Liver (tissue), 9 donors: ENCODE measurements around the gene CRB1. TPM values are rescaled to one million over a fixed set of nuclear protein-coding genes. Genes with fewer than 3 reads are reported as not detected.

Source experiments
- DNase-seq: peaks from one replicate; pipeline ENCODE4 v3.0.0-alpha.2; 2017; ENCODE audit warnings: low spot score
- H3K27ac ChIP-seq, 2 donors: one replicate each; pipeline ENCODE4 v1.7.0; 2013; ENCODE audit warnings: inconsistent platforms in 2 of 2, low read length in 2 of 2, control low read depth in 1 of 2, low read depth in 1 of 2, mild to moderate bottlenecking in 1 of 2
- H3K27me3 ChIP-seq, 4 donors: one replicate each; pipeline versions ENCODE4 v1.6.1 to v1.7.0; 2013; ENCODE audit warnings: low read length in 3 of 4, inconsistent platforms in 1 of 4, mild to moderate bottlenecking in 1 of 4, moderate library complexity in 1 of 4; ENCODE audit not compliant: control insufficient read depth in 4 of 4, insufficient read depth in 4 of 4
- H3K36me3 ChIP-seq, 4 donors: one replicate each; pipeline versions ENCODE4 v1.6.1 to v1.7.0; 2013; ENCODE audit warnings: low read length in 3 of 4, mild to moderate bottlenecking in 3 of 4, low read depth in 1 of 4, moderate library complexity in 1 of 4; ENCODE audit not compliant: control insufficient read depth in 4 of 4, insufficient read depth in 3 of 4
- H3K4me1 ChIP-seq, 4 donors: one replicate each; pipeline versions ENCODE4 v1.6.1 to v1.7.0; 2013; ENCODE audit warnings: low read length in 3 of 4, mild to moderate bottlenecking in 3 of 4, moderate library complexity in 1 of 4; ENCODE audit not compliant: control insufficient read depth in 4 of 4, insufficient read depth in 4 of 4
- H3K4me3 ChIP-seq, 3 donors: one replicate each; pipeline versions ENCODE4 v1.6.1 to v1.7.0; 2013; ENCODE audit warnings: low read length in 3 of 3, control low read depth in 1 of 3, low read depth in 1 of 3, mild to moderate bottlenecking in 1 of 3
- H3K9ac ChIP-seq, 2 donors: one replicate each; pipeline ENCODE4 v1.7.0; 2013; ENCODE audit warnings: low read length in 2 of 2, mild to moderate bottlenecking in 2 of 2, moderate library complexity in 2 of 2, control low read depth in 1 of 2, low read depth in 1 of 2
- H3K9me3 ChIP-seq, 4 donors: one replicate each; pipeline versions ENCODE4 v1.6.1 to v1.7.0; 2013; ENCODE audit warnings: low read length in 3 of 4; ENCODE audit not compliant: control insufficient read depth in 4 of 4
- CTCF ChIP-seq: fragments of 150-350 bp; IDR thresholded peaks from 2 replicates; pipeline ENCODE4 v1.5.1; 2017; ENCODE audit warnings: improper control_type of control experiment, low read depth, low read length; ENCODE audit not compliant: missing input control
- EGR1 ChIP-seq, 2 donors: IDR thresholded peaks; 2 replicates each; pipeline ENCODE4 v1.6.1; 2016 to 2018; ENCODE audit warnings: antibody characterized with exemption in 2 of 2, low read depth in 2 of 2
- FOXA1 ChIP-seq: IDR thresholded peaks from 2 replicates; pipeline ENCODE4 v1.6.1; 2016; ENCODE audit warnings: antibody characterized with exemption
- FOXA2 ChIP-seq: IDR thresholded peaks from 2 replicates; pipeline ENCODE4 v1.6.1; 2016; ENCODE audit warnings: antibody characterized with exemption
- GABPA ChIP-seq, 2 donors: IDR thresholded peaks in 1 of 2; conservative IDR thresholded peaks in 1 of 2; 2 replicates each; pipeline ENCODE4 v1.6.1; 2016; ENCODE audit warnings: antibody characterized with exemption in 2 of 2, mild to moderate bottlenecking in 1 of 2, moderate library complexity in 1 of 2
- HNF4A ChIP-seq, 2 donors: conservative IDR thresholded peaks; 2 replicates each; pipeline ENCODE4 v1.6.1; 2016; ENCODE audit warnings: antibody characterized with exemption in 2 of 2, mild to moderate bottlenecking in 2 of 2
- HNF4G ChIP-seq: IDR thresholded peaks from 2 replicates; pipeline ENCODE4 v1.6.1; 2016; ENCODE audit warnings: antibody characterized with exemption
- JUND ChIP-seq, 2 donors: IDR thresholded peaks; 2 replicates each; pipeline ENCODE4 v1.6.1; 2016; ENCODE audit warnings: antibody characterized with exemption in 2 of 2
- NR2F2 ChIP-seq: IDR thresholded peaks from 2 replicates; pipeline ENCODE4 v1.6.1; 2016; ENCODE audit warnings: antibody characterized with exemption
- RAD21 ChIP-seq, 2 donors: IDR thresholded peaks; 2 replicates each; pipeline ENCODE4 v1.6.1; 2016; ENCODE audit warnings: antibody characterized with exemption in 2 of 2, mild to moderate bottlenecking in 2 of 2
- RXRA ChIP-seq, 2 donors: IDR thresholded peaks; 2 replicates each; pipeline ENCODE4 v1.6.1; 2017 to 2018; ENCODE audit warnings: antibody characterized with exemption in 2 of 2, mild to moderate bottlenecking in 1 of 2
- SP1 ChIP-seq: IDR thresholded peaks from 2 replicates; pipeline ENCODE4 v1.6.1; 2018; ENCODE audit warnings: antibody characterized with exemption, mild to moderate bottlenecking
- TAF1 ChIP-seq: conservative IDR thresholded peaks from 2 replicates; pipeline ENCODE4 v1.6.1; 2016; ENCODE audit warnings: antibody characterized with exemption, mild to moderate bottlenecking
- YY1 ChIP-seq: IDR thresholded peaks from 2 replicates; pipeline ENCODE4 v1.6.1; 2016; ENCODE audit warnings: antibody characterized with exemption, mild to moderate bottlenecking
- WGBS: extraction: QIAGEN DNeasy Blood & Tissue Kit; methylation state at CpG from one replicate; pipeline ENCODE4 v1.1.7; 2013; 5-methylcytosine and 5-hydroxymethylcytosine counted together
- polyA plus RNA-seq, 2 donors: library from polyadenylated mRNA; stranded (reverse) in 1 of 2; unstranded in 1 of 2; fragments of 200-250 nt in 1 of 2; fragments of >200 nt in 1 of 2; fragmentation: Nextera tagmentation in 1 of 2; extraction: Ambion mirVana in 1 of 2; gene quantifications; one replicate each; pipeline versions ENCODE4 v1.2.1 to v1.2.3, GENCODE V29; 2013 to 2015
- total RNA-seq, 2 donors: library from RNA; depleted of rRNA; stranded (reverse); fragments of >200 nt; gene quantifications; one replicate each; pipeline ENCODE4 v1.2.3, GENCODE V29; 2014
- TF ChIP-seq, protein P1 (sequence below): IDR thresholded peaks from 2 replicates; pipeline ENCODE4 v1.6.1; 2016; ENCODE audit warnings: antibody characterized with exemption
- TF ChIP-seq, protein P2 (sequence below): IDR thresholded peaks from 2 replicates; pipeline ENCODE4 v1.6.1; 2016; ENCODE audit warnings: antibody characterized with exemption
- TF ChIP-seq, protein P3 (sequence below): IDR thresholded peaks from 2 replicates; pipeline ENCODE4 v1.6.1; 2016; ENCODE audit warnings: antibody characterized with exemption, mild to moderate bottlenecking
- TF ChIP-seq, protein P4 (sequence below): IDR thresholded peaks from 2 replicates; pipeline ENCODE4 v1.6.1; 2016; ENCODE audit warnings: antibody characterized with exemption
- donor health status: healthy.
- donor health status: healthy.
- donor health status: healthy.
- donor health status: healthy.
- donor health status: healthy.

Gene CRB1
- total and polyA plus RNA-seq, 4 donors, result 5.1 TPM; not detected in 3

DNA sequence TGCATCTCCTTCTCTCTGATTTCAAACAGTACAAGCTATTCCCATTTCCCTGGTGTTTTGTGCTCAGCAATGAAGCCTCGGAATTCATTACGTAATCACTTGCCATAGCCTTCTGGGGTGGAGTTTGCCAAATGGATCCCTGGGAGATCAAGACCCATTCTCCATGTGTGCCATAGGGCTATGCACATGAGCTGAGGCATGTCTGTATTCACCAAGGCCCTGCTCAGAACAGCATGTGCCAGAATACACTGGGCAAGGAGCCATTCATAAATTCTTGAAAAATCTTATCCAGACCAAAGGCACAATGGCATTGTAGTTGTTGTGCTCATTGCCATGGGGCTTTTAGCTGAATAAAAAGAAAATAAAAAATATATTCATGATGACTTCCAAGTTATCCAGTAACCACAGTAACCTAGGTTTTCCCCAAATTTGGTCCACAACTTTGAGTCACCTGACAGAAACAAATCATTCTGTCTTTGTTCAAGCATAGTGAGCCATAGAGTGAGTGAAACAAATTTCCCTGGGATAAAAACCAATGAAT, 53.0 kb downstream of the CRB1 start:
- Histone ChIP-seq H3K27me3 (no peaks in the 10 kb centered on the region), H3K4me1 (no peaks in the 10 kb centered on the region), H3K27ac (no peak overlapping the region), H3K9ac (no peak overlapping the region), H3K36me3 (no peaks in the 10 kb centered on the region), H3K4me3 (no peak overlapping the region), H3K9me3 (no peaks in the 10 kb centered on the region)
- TF ChIP-seq, protein P1, sequence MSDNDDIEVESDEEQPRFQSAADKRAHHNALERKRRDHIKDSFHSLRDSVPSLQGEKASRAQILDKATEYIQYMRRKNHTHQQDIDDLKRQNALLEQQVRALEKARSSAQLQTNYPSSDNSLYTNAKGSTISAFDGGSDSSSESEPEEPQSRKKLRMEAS, result no peak
- WGBS, result 86% methylated on average over 2 of the region's 2 CpGs
- DNase-seq, result no peak

DNA sequence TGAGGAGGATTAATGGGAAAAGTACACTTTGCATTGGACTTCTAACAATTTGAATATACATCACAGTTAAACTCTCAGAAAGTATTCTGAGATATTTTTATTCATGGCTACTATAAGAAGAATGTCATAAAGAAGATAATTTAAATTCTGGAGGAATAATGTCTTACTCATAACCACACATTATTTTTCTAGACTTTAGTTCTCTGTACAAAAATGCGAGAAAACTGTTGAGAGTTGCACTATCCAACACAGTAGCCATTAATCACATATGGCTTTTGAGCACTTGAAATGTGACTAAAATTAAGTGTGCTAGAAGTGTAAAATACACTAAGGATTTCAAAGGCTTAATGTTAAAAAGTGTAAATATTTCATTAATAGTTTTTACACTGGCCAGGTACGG, 53.8 kb downstream of the CRB1 start:
- no peaks in the 10 kb centered on the region for H3K27me3 ChIP-seq
- H3K4me3 ChIP-seq, result no peak overlapping the region
- TF ChIP-seq, protein P1, result no peak
- TF ChIP-seq, protein P2, sequence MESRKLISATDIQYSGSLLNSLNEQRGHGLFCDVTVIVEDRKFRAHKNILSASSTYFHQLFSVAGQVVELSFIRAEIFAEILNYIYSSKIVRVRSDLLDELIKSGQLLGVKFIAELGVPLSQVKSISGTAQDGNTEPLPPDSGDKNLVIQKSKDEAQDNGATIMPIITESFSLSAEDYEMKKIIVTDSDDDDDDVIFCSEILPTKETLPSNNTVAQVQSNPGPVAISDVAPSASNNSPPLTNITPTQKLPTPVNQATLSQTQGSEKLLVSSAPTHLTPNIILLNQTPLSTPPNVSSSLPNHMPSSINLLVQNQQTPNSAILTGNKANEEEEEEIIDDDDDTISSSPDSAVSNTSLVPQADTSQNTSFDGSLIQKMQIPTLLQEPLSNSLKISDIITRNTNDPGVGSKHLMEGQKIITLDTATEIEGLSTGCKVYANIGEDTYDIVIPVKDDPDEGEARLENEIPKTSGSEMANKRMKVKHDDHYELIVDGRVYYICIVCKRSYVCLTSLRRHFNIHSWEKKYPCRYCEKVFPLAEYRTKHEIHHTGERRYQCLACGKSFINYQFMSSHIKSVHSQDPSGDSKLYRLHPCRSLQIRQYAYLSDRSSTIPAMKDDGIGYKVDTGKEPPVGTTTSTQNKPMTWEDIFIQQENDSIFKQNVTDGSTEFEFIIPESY, result no peak
- TF ChIP-seq GABPA (IDR thresholded peaks at IDR 0.05 in 1 of 2, conservative IDR thresholded peaks at IDR 0.05 in 1 of 2), result no peak
- no peak for TF ChIP-seq HNF4G
- no peak for TF ChIP-seq RXRA (IDR thresholded peaks at IDR 0.05)
- TF ChIP-seq NR2F2, result no peak
- no peak for TF ChIP-seq SP1
- TF ChIP-seq RAD21 (IDR thresholded peaks at IDR 0.05), result no peak
- no peak for TF ChIP-seq JUND (IDR thresholded peaks at IDR 0.05)
- TF ChIP-seq FOXA1, result no peak
- TF ChIP-seq EGR1 (IDR thresholded peaks at IDR 0.05; ENCODE audit: low read depth in 2 of 2), result no peak
- no peak for TF ChIP-seq HNF4A (conservative IDR thresholded peaks at IDR 0.05)
- TF ChIP-seq FOXA2, result no peak
- no peak for TF ChIP-seq YY1
- TF ChIP-seq TAF1, result no peak
- TF ChIP-seq, protein P3, sequence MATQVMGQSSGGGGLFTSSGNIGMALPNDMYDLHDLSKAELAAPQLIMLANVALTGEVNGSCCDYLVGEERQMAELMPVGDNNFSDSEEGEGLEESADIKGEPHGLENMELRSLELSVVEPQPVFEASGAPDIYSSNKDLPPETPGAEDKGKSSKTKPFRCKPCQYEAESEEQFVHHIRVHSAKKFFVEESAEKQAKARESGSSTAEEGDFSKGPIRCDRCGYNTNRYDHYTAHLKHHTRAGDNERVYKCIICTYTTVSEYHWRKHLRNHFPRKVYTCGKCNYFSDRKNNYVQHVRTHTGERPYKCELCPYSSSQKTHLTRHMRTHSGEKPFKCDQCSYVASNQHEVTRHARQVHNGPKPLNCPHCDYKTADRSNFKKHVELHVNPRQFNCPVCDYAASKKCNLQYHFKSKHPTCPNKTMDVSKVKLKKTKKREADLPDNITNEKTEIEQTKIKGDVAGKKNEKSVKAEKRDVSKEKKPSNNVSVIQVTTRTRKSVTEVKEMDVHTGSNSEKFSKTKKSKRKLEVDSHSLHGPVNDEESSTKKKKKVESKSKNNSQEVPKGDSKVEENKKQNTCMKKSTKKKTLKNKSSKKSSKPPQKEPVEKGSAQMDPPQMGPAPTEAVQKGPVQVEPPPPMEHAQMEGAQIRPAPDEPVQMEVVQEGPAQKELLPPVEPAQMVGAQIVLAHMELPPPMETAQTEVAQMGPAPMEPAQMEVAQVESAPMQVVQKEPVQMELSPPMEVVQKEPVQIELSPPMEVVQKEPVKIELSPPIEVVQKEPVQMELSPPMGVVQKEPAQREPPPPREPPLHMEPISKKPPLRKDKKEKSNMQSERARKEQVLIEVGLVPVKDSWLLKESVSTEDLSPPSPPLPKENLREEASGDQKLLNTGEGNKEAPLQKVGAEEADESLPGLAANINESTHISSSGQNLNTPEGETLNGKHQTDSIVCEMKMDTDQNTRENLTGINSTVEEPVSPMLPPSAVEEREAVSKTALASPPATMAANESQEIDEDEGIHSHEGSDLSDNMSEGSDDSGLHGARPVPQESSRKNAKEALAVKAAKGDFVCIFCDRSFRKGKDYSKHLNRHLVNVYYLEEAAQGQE, result no peak
- no peak for TF ChIP-seq CTCF
- TF ChIP-seq, protein P4, sequence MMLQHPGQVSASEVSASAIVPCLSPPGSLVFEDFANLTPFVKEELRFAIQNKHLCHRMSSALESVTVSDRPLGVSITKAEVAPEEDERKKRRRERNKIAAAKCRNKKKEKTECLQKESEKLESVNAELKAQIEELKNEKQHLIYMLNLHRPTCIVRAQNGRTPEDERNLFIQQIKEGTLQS, result no peak
- no peak overlapping the region for H3K27ac ChIP-seq
- no peaks in the 10 kb centered on the region for H3K4me1 ChIP-seq
- no peak for DNase-seq
- 94% methylated on average over 2 of the region's 2 CpGs for WGBS
- no peaks in the 10 kb centered on the region for H3K36me3 ChIP-seq
- H3K9me3 ChIP-seq, result no peaks in the 10 kb centered on the region
- no peak overlapping the region for H3K9ac ChIP-seq
